Endothelial cell of umbilical vein (primary cell): ENCODE results near the gene PRSS57. TPM values are rescaled to one million over a fixed set of nuclear protein-coding genes. Genes with fewer than 3 reads are reported as not detected.

Experiments used
- BruUV-seq: library from RNA; stranded (reverse); fragments of 400-500 nt; replicated peaks from 2 replicates; lab custom pipeline; 2021; lab: Mats Ljungman, UMichigan
- CTCF ChIA-PET: fragments of 300-600, 350-600 bp; sonication (Branson Sonifier 250); formaldehyde crosslinking; loops from one replicate; lab custom pipeline; 2021; ENCODE audit warnings: antibody characterized with exemption, inconsistent platforms; lab: Charles Lee
- POLR2A ChIA-PET: fragments of 300-600, 350-600 bp; sonication (Branson Sonifier 250); formaldehyde crosslinking; loops from one replicate; lab custom pipeline; 2021; ENCODE audit warnings: antibody characterized with exemption, inconsistent platforms; lab: Charles Lee
- DNase-seq: peaks from one replicate; pipeline ENCODE4 v3.0.0-alpha.2; 2011; ENCODE audit warnings: low read depth, low spot score
- FAIRE-seq: peaks from 2 replicates; lab custom pipeline; 2011; peaks lifted over from hg19 to GRCh38; lab: Jason Lieb, UNC
- H2AFZ ChIP-seq: 2 replicates; pipeline ENCODE4 v1.6.0; 2012; ENCODE audit warnings: low read depth, low read length, control low read depth, inconsistent platforms
- H3K27ac ChIP-seq: 2 replicates; pipeline ENCODE4 v1.5.1; 2011; ENCODE audit warnings: low read depth, mild to moderate bottlenecking, control low read depth, low read length, moderate library complexity; ENCODE audit not compliant: insufficient read depth
- H3K27me3 ChIP-seq, 2 experiments: 2 replicates each; pipeline versions ENCODE4 v1.6.0 to v1.6.1; 2011; ENCODE audit warnings: low read length in 2 of 2, mixed read lengths in 1 of 2; ENCODE audit not compliant: control insufficient read depth in 2 of 2, insufficient read depth in 2 of 2
- H3K36me3 ChIP-seq, 2 experiments: 2 replicates in 1 of 2; 3 replicates in 1 of 2; pipeline ENCODE4 v1.5.1; 2011; ENCODE audit warnings: low read length in 2 of 2, mild to moderate bottlenecking in 1 of 2, moderate library complexity in 1 of 2; ENCODE audit not compliant: control insufficient read depth in 2 of 2, insufficient read depth in 2 of 2; ENCODE audit errors: extremely low read depth in 1 of 2
- H3K4me1 ChIP-seq: 3 replicates; pipeline ENCODE4 v1.5.1; 2011; ENCODE audit warnings: mild to moderate bottlenecking, low read length; ENCODE audit not compliant: control insufficient read depth, insufficient read depth; ENCODE audit errors: extremely low read depth
- H3K4me2 ChIP-seq: 2 replicates; pipeline ENCODE4 v1.6.1; 2011; ENCODE audit warnings: low read length, control low read depth, mixed read lengths; ENCODE audit not compliant: insufficient read depth
- H3K4me3 ChIP-seq, 3 experiments: fragments of 200-600 bp in 1 of 3; sonication (generic), shearing (Covaris generic) in 1 of 3; replicated peaks in 1 of 3; 2 replicates each; pipeline ENCODE4 v1.5.1; 2011 to 2016; ENCODE audit warnings: control low read depth in 3 of 3, low read length in 3 of 3, mild to moderate bottlenecking in 2 of 3, inconsistent platforms in 1 of 3, low read depth in 1 of 3, moderate library complexity in 1 of 3; ENCODE audit not compliant: insufficient read depth in 1 of 3
- H3K79me2 ChIP-seq: 2 replicates; pipeline ENCODE4 v1.6.0; 2012; ENCODE audit warnings: low read length, inconsistent platforms; ENCODE audit not compliant: control insufficient read depth, insufficient read depth
- H3K9ac ChIP-seq: replicated peaks from 2 replicates; pipeline ENCODE3; 2011; ENCODE audit warnings: low read length, control low read depth; ENCODE audit not compliant: insufficient read depth; ENCODE audit errors: extremely low read depth
- H3K9me1 ChIP-seq: replicated peaks from 3 replicates; pipeline ENCODE4 v1.6.0; 2011; ENCODE audit warnings: mild to moderate bottlenecking, low read length; ENCODE audit not compliant: control insufficient read depth, insufficient read depth; ENCODE audit errors: extremely low read depth
- H3K9me3 ChIP-seq: replicated peaks from 2 replicates; pipeline ENCODE4 v1.5.1; 2012; ENCODE audit warnings: low read length, inconsistent platforms; ENCODE audit not compliant: control insufficient read depth, insufficient read depth
- H4K20me1 ChIP-seq: replicated peaks from 2 replicates; pipeline ENCODE3; 2011; ENCODE audit warnings: mild to moderate bottlenecking, low read length; ENCODE audit not compliant: control insufficient read depth, insufficient read depth; ENCODE audit errors: extremely low read depth
- CTCF ChIP-seq, 2 donors: IDR thresholded peaks; 1 replicate in 1 of 2; 2 replicates in 1 of 2; pipeline ENCODE4 v1.5.1; 2011; ENCODE audit warnings: low read length in 2 of 2, mild to moderate bottlenecking in 2 of 2, moderate library complexity in 2 of 2, control low read depth in 1 of 2, inconsistent platforms in 1 of 2, low read depth in 1 of 2; ENCODE audit not compliant: insufficient read depth in 1 of 2; ENCODE audit errors: extremely low read depth in 1 of 2
- EZH2 ChIP-seq: IDR thresholded peaks from 2 replicates; pipeline ENCODE4 v1.6.1; 2012; ENCODE audit warnings: borderline replicate concordance, low read depth, mild to moderate bottlenecking, moderate library complexity, low read length, inconsistent platforms; ENCODE audit not compliant: severe bottlenecking
- FOS ChIP-seq: IDR thresholded peaks from 2 replicates; pipeline ENCODE4 v1.6.1; 2011; ENCODE audit warnings: mild to moderate bottlenecking, low read length, moderate library complexity, borderline replicate concordance; ENCODE audit not compliant: insufficient read depth
- GATA2 ChIP-seq: IDR thresholded peaks from 2 replicates; pipeline ENCODE4 v1.7.0; 2011; ENCODE audit warnings: low read depth, mild to moderate bottlenecking, moderate library complexity, mixed read lengths, low read length; ENCODE audit not compliant: insufficient read length, insufficient read depth
- JUN ChIP-seq: IDR thresholded peaks from 2 replicates; pipeline ENCODE4 v1.6.1; 2011; ENCODE audit warnings: borderline replicate concordance, low read depth; ENCODE audit not compliant: insufficient read length, insufficient read depth
- MYC ChIP-seq: IDR thresholded peaks from one replicate; pipeline ENCODE4 v1.6.1; 2011; ENCODE audit warnings: mild to moderate bottlenecking, low read depth, low read length
- POLR2A ChIP-seq: IDR thresholded peaks from 2 replicates; pipeline ENCODE4 v1.6.1; 2012; ENCODE audit warnings: low read depth, mild to moderate bottlenecking, control low read depth, low read length
- POLR2AphosphoS5 ChIP-seq: IDR thresholded peaks from 2 replicates; pipeline ENCODE4 v1.6.1; 2012; ENCODE audit warnings: low read depth, mild to moderate bottlenecking, control low read depth, low read length, moderate library complexity; ENCODE audit not compliant: insufficient read depth
- dilution Hi-C: fragments of 300-500 bp; cut with MboI; formaldehyde crosslinking; loops from one replicate; pipeline ENCODE4 v1.15.0; 2019; ENCODE audit warnings: low sequenced_read_pairs; ENCODE audit not compliant: extremely low pct_ligation_motif_present
- intact Hi-C: fragments of 100-400 bp; cut with micrococcal nuclease; formaldehyde crosslinking; loops from one replicate; pipeline ENCODE4 v1.10.0; 2022
- polyA plus RNA-seq, 4 experiments: library from polyadenylated mRNA; depleted of rRNA in 3 of 4; stranded (reverse) in 3 of 4; unstranded in 1 of 4; fragments of >200 nt; gene quantifications; 2 replicates each; pipeline versions ENCODE4 v1.2.1 to v1.2.3, GENCODE V29; 2011 to 2012; ENCODE audit warnings: missing spikeins in 1 of 4
- total RNA-seq: library from RNA; stranded (reverse); gene quantifications from 2 replicates; pipeline ENCODE4 v1.2.3, GENCODE V29; 2021
- TF ChIP-seq, protein P1 (sequence below): IDR thresholded peaks from 2 replicates; pipeline ENCODE4 v1.6.1; 2011; ENCODE audit not compliant: insufficient read depth, insufficient read length

Gene PRSS57
- total and polyA plus RNA-seq, 2 donors (not counting 3 experiments of a cell fraction or from before 2014, with no cell fraction given) = not detected

- no peaks in the 10 kb centered on the region for H3K9me1 ChIP-seq
- dilution Hi-C loops (no loop called here), intact Hi-C loops (no loop called here)
- FAIRE-seq (no peak), DNase-seq (no peak)
- no peak overlapping the region for H3K27ac ChIP-seq
- no peaks in the 10 kb centered on the region for H3K9me3 ChIP-seq
- H3K4me2 ChIP-seq = no peak overlapping the region
- no peaks in the 10 kb centered on the region for H4K20me1 ChIP-seq
- TF ChIP-seq JUN (no peak), MYC (no peak), POLR2A (no peak), FOS (no peak), EZH2 (no peak), POLR2AphosphoS5 (no peak), GATA2 (no peak), CTCF (IDR thresholded peaks at IDR 0.05; ENCODE audit: extremely low read depth in 1 of 2, insufficient read depth in 1 of 2, low read depth in 1 of 2, low read length in 2 of 2) (no peak)
- TF ChIP-seq, protein P1, sequence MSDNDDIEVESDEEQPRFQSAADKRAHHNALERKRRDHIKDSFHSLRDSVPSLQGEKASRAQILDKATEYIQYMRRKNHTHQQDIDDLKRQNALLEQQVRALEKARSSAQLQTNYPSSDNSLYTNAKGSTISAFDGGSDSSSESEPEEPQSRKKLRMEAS = no peak
- H3K27me3 ChIP-seq = no peaks in the 10 kb centered on the region
- H3K79me2 ChIP-seq = peaks cover 61% of the 10 kb centered on the region
- no peak overlapping the region for H2AFZ ChIP-seq
- no peaks in the 10 kb centered on the region for H3K4me1 ChIP-seq
- H3K4me3 ChIP-seq = no peak overlapping the region
- ChIA-PET POLR2A (no interaction called here), CTCF (no interaction called here)
- no peak overlapping the region for H3K9ac ChIP-seq
- no TSS peak for BruUV-seq
- peaks cover 4 to 19% of the 10 kb centered on the region in 2 experiments for H3K36me3 ChIP-seq
Observed at GRCh38 chr19:653425-653824, 41.8 kb downstream of the PRSS57 start.
